ENCODE results near the gene FXYD1.
A peak's percentile ranks its signal among the peaks of the same experiment; 100 is the strongest.
"Not testable (repeated sequence)": the region's sequence is repeated elsewhere in the genome, so short reads cannot be mapped to it uniquely, and the experiment has no call there.

The FXYD1 gene

GRCh38 chr19:35125749-35126623, 12.6 kb upstream of the FXYD1 start:
- DNase-seq: no peak

DNA sequence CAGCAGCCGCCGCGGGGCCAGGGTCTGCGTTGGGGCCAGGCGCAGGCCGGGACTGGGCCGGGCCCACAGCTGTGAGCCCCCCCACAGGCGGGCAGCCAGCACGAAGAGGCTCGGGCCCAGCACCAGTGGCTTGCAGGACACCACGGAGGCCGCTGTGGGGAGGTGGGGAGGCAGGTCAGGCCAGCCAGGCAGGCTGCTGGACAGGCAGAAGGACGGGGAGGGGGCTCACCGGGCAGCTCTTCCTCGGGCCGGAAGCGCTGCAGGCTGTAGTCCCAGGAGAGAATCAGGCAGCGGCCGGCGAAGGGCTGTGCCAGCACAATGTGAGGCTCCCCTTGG, 12.0 kb upstream of the FXYD1 start:
- DNase-seq: no peak

DNA sequence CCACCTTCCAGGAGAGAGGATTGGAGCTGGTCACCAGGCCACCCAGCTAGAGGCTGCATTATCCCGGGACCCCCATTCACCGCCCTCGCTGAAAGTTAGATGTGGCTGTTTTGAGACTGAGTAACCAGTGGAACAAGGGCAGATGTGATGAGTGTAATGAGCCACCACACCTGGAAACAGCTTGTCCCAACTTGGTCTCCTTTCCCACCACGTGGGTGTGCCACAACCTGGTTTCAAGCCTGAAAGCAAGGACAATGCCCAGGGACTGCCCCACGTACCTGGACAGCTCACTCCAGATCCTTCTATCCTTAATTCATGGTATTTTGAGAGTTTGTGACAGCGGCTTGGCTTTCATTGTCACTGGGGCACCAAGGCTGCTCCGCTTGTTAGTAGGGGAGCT, 10.8 kb upstream of the FXYD1 start:
- no peak for DNase-seq

DNA sequence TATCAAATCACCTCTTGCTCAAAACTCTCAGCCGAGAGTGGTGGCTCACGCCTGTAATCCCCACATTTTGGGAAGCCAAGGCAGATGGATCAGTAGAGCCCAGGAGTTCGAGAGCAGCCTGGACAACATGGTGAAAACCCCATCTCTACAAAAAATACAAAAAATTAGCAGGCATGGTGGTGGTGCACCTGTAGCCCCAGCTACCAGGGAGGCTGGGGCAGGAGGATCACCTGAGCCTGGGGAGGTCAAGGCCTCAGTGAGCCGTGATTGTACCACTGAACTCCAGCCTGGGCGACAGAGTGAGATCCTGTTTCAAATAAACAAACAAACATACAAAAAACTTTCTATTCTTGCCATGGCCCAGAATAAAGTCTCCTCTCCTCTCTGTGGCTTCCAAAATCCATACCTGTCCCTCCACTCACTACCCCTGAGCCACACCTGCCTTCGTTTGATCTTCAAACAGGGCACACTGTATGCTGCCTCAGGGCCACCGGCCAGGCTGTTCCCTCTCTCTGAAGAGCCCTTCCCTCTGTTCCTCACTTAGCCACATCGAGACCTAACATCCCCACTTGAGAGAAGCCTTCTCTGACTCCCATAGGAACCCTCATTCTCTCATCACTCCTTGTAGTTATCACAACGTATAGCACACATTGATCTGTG, 10.1 kb upstream of the FXYD1 start:
- no peak for DNase-seq

- DNase-seq: not testable (repeated sequence)
Measured at GRCh38 chr19:35129724-35130274, 8.8 kb upstream of the FXYD1 start.

GRCh38 chr19:35130761-35131720, 7.6 kb upstream of the FXYD1 start:
- no peak for DNase-seq

DNA sequence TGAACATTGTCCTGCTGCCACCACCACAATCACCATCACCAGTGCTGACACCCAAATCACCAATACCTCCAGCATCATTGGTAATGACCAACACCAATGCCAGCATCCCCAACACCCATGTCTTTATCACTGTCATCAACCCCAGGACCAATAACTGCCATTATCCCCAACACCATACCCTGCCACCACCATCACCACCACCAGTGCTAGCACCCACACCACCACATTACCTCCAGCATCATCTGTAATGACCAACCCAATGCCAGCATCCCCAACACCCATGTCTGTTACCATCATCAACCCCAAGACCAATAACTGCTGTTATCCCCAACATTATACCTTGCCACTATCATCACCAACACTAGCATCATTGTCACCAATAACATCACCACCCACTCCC, 6.4 kb upstream of the FXYD1 start:
- DNase-seq: no peak

DNA sequence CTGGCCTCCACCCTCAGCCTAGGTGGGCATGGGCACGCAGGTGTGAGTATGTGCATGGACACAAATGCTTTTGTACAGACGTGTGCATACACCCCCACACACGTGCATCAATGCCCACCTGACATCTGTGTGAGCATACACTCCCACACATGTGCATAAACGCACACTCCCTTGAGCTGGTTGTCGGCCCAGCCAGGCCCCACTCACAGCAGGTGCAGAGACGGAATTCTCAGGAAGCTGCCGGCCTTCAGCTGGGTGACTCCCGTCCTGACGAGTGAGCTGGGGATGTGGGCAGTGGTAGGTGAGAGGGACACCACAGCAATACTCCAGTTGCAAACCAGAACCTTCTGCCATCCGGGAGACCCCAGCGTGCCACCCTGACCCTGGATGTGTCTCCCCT, 4.8 kb upstream of the FXYD1 start:
- no peak for DNase-seq

- no peak for DNase-seq
Measured at GRCh38 chr19:35134601-35135242, 3.9 kb upstream of the FXYD1 start, which contains the start of gene LGI4. LGI4 (minus strand) TSS chr19:35135059; CDS start chr19:35134680, 379 bp downstream.

GRCh38 chr19:35135389-35135909, 3.2 kb upstream of the FXYD1 start:
- DNase-seq: peak; percentile 37 to 55 (median 46)

DNA sequence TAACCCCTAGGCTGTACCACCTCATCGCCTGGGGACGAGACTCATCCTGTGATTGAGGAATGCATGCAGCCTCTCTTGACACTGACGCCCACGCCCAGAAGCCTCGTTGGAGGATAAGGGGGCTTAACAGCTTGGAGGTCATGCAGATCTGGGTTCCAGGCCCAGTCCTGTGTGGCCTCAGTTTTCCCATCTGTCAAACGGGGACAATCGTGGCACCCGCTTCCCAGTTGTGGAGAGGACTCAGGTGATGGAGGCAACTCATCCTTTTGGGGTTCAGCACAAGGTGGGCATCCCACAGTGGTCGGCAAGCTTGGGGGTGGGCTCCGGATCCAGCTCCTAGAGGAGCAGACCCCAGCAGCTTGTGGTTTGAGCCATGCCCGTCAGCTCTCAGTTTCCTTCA, 2.4 kb upstream of the FXYD1 start:
- no peak for DNase-seq

GRCh38 chr19:35136977-35137702, 1.5 kb upstream of the FXYD1 start:
- DNase-seq: no peak

GRCh38 chr19:35140207-35140961, 1.8 kb downstream of the FXYD1 start:
- no peak for DNase-seq

DNA sequence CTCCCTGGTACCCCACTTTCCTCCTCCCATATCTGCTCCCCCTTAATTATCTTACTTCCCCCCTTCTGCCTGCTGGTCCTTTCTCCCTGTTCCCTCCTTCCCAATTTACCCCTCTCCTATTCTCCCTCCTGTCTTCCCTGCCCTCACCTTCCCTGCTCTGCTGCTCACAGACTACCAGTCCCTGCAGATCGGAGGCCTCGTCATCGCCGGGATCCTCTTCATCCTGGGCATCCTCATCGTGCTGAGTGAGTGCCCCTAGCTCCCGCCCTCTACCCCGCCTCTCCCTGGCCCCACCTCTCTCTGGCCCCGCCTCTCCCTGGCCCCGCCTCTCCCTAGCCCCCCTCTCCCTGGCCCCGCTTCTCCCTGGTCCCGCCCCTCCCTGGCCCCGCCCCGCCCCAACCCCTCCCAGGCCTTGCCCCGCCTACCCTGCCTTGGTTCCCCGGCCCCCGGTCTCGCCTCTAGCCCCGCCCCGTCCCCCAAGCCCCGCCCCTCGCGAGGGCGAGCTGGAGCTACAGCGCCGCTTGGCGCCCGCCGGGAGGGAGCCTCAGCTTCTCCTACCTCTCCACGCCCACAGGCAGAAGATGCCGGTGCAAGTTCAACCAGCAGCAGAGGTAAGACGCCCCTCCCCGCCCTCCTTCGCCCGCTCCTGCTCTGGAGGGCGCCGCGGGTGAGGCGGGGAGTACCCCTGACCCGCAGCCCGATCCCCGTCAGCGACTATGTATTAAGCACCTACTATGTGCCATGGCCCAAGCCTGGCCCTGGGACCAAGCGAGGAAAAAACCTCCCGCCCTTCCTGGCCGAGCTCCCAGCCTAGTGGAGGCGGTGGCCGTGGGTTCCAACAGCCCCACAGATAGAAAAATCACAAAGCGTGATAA, 2.6 kb downstream of the FXYD1 start:
- DNase-seq: peak; percentile 93 to 98 (median 96)

- no peak for DNase-seq
Measured at GRCh38 chr19:35141837-35142605, 3.4 kb downstream of the FXYD1 start.

GRCh38 chr19:35142606-35143230, 4.1 kb downstream of the FXYD1 start:
- DNase-seq: peak; percentile 63 to 65 (median 64)

- DNase-seq: no peak
Measured at GRCh38 chr19:35143231-35143715, 4.6 kb downstream of the FXYD1 start, which contains the start of gene FXYD7. FXYD7 (plus strand) TSS chr19:35143255; CDS start chr19:35143334, 79 bp downstream.

DNA sequence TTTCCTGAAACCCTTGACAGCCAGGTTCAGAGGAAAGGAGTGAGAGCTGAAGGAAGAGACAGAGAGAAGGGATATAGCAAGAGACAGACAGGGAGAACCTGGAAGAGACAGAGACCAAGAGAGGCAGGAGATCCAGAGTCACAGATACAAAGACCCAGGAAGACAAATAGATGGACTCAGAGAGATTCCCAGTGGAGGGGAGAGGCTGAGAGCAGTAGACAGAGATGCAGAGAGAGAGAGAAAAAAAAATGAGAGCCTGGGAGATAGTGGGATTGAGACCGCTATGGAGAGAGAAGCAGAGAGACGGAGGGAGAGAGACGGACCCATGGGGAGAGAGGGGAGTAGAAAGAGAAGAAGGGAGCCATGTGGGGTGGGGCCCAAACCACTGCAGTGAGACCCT, 5.2 kb downstream of the FXYD1 start:
- no peak for DNase-seq

Data from activated CD4-positive, CD25-positive, alpha-beta regulatory T cell (primary cell).